NCI-H2081 (cell line): ENCODE data around the gene NUDCD3.

Source experiments
- DNase-seq, 2 experiments: peaks; one replicate each; lab custom pipeline; 2025; lab: John Stamatoyannopoulos, UW

Gene NUDCD3

GRCh38 chr7:44382459-44383265 lies 107.8 kb downstream of the NUDCD3 start:
- no peak for DNase-seq

DNA sequence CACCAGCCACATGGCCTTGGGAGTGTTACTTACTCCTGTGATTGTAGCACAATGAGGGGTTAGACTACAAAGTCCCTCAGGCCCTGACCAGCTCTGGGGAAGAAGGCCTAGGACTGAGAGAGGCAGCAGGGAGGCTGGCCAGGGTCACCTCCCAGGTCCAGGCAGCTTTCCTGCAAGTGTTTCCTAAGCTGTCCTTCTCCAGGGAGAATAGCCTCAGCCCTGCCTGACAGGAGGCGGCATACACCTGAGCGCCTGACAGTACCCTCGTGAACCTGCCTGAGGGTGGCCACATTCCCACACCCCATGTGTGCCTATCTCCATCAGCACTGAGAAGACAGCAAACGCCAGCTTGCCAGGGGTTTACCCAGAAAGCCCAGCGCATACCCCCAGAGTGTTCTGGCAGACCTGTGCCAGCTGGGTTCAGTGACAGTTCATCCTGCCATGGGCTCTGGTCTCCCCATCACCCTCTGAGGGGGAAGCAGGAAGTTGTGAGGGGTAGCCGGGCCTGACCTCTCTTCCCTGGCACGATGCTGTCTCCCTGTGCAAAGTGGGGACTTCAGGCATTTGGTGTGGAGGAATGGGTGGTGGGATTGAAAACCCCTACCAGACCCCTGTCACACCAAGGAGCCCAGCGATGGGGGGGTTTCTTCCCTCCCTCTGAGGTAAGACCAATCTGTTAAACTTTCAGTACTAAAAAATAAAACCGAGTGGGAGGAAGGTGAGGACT lies 108.8 kb downstream of the NUDCD3 start:
- no peak for DNase-seq

GRCh38 chr7:44380831-44381493 lies 109.5 kb downstream of the NUDCD3 start:
- no peak for DNase-seq

DNA sequence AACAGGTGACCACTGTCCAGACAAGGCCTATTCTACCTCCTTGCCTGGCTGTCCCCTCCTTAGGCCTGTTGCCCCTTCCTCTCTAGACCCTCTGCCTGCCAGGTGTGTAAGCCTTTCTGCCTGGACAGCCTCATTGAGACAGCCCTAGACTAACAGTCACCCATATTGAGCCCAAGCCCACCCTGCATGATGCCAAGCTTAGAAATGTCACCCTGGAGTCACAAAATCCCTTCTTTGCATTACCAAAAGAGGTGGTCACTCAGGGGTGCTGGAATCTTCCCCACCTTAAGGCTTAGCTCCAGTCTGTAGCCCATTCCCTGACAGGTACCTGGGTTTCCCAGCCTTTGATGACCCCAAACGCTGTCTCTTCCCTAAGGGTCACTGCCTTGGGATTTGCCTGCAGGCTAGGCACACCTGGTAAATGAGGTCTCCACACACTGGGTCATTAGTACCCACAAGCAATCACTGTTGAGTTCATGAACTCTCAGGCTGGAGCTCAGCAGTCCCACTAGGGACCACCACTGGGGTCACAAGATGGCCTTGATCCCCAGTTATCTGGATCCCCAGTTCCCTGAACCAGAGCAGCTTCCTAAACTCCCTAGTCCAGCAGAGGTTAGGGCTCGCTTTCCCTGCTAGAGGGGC lies 110.1 kb downstream of the NUDCD3 start:
- no peak for DNase-seq

DNA sequence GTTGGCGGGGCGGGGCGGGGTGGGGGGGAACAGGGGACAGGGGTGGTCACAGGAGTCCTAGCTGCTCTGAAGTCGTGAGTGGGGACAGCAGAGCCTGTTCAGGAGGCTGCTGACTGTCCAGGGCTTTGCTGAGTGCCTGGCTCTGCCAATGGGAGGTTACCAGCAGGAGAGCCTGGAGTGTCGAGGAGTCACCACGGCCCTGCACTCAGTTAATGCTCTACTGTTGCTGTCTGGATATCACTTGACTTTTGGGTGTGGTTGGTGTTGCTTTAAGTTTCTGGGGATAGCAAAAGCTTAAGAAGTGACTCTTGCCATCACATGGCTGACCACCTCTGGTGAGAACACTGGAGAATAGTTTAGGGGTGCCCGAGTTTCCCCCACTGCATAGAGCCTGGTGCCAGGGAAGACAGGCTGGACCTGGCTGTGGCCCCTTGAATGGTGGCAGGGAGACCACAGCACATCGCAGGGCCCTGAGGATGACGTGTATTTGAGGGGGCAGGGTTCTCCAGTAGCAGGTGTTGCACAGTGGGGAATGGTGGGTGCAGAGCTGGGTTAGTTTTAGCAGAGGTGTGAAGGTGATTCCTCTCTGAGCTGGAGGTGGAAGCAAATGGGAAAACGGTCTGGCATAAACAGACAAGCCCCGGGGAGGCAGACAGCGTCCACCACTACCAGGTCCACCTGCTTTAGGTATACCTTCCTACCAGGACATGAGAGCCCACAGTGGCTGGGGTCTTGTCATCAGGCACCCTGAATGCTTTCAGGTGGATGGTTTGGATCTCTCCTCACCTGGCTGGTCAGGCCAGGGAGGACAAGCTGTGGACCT lies 110.9 kb downstream of the NUDCD3 start:
- no peak for DNase-seq

DNA sequence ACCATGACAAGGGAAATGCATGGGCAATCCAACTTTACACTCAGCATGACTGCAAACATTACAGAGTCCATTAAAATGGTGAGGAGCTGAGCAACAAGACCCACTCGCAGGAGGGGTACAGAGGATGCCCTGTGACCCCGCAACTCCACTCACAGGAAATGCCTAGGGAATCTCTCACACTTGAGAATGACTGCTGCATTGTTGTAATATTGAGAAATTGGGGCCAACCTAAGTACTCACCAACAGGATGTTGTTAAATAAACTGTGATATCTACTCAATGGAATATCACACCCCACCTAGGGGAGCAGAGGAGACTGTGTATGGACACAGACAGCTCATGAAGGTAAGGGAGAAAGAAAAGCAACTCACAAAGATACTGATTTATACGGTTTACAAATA lies 111.7 kb downstream of the NUDCD3 start:
- no peak for DNase-seq

DNA sequence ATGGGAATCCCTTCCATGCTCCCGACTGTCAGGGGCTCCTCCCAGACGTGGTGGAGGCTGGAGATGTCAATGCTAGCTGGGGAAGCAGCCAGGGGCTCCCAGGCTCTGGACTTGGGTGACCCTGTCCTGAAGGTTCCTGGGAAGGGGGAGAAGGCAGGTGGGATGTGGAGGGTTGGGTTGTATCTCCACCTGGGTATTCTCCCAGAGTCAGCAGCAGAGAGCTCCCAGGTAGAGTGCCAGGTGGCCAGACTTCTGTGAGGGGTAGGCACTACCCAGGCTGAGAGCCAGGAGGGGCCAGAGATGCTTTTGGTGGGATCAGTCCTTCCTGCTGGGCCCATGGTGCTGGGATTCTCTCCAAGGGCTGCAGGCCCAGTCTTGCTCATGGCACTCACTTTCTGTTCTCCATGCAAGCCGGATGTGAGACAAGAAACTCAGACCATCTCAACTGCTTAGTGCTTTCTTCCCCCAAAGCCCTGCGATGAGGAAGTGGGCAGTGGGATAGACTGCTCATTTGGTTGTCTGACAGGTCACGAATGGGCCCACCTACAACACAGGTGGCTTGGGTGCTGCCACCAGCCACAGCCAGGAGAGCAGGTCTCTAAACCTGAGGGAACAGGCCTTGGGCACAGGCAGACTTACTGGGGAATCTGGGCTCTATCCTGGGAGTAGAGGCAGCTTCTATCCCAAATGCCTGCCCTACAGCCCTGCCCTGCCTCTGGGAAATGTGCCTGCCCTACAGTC lies 112.6 kb downstream of the NUDCD3 start:
- DNase-seq, result no peak

DNA sequence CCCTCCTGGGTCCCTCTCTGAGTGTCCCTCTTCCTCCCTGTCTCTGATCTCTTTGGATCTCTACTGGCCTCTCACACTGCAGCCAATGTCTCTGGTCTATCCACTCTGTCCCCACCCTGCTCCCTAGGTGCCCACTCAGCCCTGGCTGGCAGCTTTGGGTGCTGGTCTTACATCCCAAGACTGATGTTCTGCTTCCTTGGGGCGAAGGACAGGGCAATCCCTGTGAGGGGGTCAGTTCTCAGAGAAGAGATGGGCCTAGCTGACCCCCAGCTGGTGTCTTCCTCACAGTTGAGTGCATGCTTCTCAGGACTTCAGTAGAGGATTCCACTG lies 113.4 kb downstream of the NUDCD3 start:
- DNase-seq, result no peak

DNA sequence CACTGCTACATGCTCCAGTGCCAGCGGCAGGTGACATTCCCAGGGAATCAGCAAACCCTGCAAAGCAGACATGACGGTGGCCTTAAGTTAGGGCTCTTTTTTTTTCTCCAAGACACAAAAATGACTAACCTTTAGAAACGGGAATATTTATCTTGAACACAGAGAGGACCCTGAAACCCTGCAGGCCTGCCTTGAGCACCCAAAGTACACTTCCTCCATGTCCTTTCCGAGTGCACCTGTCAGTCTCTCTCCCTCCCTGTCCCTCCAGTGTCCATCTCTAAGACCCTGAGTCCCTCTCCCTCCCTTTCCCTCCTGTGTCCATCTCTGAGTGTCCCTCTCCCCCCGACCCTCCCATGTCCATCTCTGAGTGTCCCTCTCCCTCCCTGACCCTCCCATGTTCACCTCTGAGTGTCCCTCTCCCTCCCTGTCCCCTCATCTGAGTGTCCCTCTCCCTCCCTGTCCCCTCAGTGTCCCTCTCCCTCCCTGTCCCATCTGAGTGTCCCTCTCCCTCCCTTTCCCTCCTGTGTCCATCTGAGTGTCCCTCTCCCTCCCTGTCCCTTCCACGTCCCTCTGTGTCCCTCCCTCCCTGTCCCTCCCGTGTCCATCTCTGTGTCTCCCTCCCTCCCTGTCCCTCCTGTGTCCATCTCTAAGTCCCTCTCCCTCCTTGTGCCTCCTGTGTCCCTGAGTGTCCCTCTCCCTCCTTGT lies 113.9 kb downstream of the NUDCD3 start:
- no peak for DNase-seq

- DNase-seq, result no peak
These were observed 114.5 kb downstream of the NUDCD3 start for GRCh38 chr7:44375926-44376342.

DNA sequence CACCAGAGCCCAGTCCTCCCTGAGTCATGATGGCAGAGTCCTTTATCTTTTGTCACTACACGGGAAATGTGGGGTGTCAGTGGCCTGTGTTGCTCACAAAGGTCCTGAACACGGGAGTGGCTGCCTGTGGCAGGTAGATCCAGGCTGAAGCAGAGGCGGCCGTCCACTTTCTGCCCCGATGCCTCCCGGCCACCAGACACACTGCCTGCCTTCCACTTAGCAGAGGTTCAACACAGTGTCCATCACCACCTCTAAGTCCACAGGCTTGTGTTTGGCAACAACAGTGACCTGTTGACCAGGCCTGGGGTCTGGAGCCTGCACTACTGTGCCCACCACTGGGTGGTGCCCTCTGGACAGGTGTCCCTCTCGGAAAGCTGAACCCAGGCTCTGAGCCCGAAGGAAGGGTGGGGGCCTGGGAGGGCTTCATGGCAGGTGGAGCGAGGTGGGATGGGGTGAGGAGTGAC lies 115.2 kb downstream of the NUDCD3 start:
- no peak for DNase-seq

DNA sequence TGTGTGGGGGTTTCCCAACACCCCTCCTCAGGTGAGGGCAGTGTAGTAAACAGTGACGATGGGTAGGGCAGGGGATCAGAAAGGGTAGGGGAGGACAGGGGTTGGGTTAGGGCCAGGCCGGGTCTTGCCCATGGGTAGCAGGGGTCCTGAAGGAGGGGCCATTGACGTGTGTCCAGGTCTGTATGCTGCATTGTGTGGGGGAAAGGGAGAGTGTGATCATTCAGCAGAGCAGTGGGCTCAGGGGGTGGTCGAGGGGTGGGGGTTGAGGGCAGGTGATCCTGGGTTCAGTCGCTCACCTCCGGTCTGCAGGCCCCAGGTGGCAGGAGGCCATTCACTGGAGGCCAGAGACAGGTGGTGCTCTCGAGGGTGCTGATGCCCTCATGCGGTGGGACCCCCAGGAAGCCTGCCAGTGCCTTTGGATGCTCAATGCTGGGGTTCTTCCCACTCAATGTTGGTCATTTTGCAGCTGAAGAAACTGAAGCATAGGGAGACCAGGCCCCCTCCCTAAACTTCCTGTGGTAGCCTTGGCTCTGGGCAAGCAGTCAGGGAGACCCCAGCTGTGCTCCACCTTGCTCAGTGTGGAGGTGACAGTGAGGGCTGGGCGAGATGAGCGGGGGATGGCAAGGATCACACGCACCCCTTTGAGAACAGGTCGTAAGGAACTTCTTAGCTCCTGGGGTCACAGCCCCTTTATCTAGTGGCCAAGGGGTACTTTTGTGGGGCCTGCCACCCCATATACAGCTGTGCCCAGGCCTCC lies 116.3 kb downstream of the NUDCD3 start:
- DNase-seq, result no peak

GRCh38 chr7:44373418-44373740 lies 117.1 kb downstream of the NUDCD3 start:
- no peak for DNase-seq

- no peak for DNase-seq
These were observed 117.7 kb downstream of the NUDCD3 start for GRCh38 chr7:44372560-44373417.

- no peak for DNase-seq
These were observed 121.6 kb downstream of the NUDCD3 start for GRCh38 chr7:44368885-44369284.

DNA sequence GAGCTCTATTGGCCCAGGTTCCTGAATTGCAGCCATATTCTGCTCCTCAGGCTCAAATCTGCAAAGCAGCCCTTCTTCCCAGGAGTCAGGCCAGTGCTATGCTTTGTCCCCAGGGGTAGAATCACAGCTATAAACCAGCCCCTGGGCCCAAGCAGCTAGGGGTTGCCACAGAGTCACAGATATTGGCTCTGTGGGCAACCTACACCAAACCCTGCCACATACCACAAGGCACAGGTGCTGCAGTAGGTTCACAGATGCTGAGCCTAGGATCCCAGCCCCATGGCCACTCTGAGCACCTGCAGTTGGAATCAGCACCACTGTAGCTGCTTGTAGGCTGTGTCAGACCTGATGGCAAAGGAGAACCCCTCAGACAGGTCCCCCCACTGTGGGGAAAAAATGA lies 122.0 kb downstream of the NUDCD3 start:
- DNase-seq, result no peak

GRCh38 chr7:44367475-44368043 lies 122.9 kb downstream of the NUDCD3 start:
- DNase-seq, result no peak

GRCh38 chr7:44366986-44367385 lies 123.5 kb downstream of the NUDCD3 start:
- no peak for DNase-seq
